K562 (cell line): ENCODE results near the gene PCSK2. TPM values are rescaled to one million over a fixed set of nuclear protein-coding genes. Genes with fewer than 3 reads are reported as not detected.
A peak's percentile ranks its signal among the peaks of the same experiment; 100 is the strongest.

Experiments
- ATAC-seq: fragments of 200-7000 bp; cut with Tn5 transposase; 3 replicates; pipeline ENCODE4 v1.9.1; 2020; ENCODE audit warnings: moderate library complexity
- BruUV-seq: library from RNA; stranded (reverse); fragments of 400-500 nt; replicated peaks from 2 replicates; lab custom pipeline; 2021; lab: Mats Ljungman, UMichigan
- CTCF ChIA-PET: fragments of 300-600 bp; formaldehyde crosslinking; extraction: SDS; loops from one replicate; lab custom pipeline; 2021; ENCODE audit warnings: low intra/inter-chr PET ratio; lab: Yijun Ruan, JAX
- POLR2A ChIA-PET: fragments of 300-600, 350-650 bp; sonication (Branson Sonifier 250); formaldehyde crosslinking; extraction: SDS; loops from one replicate; lab custom pipeline; 2021; ENCODE audit warnings: antibody characterized with exemption, inconsistent platforms; lab: Yijun Ruan, JAX
- DNase-seq, 4 experiments: peaks; one replicate each; pipeline versions ENCODE4 v3.0.0 to v3.0.0-alpha.2; 2011 to 2018; ENCODE audit warnings: low spot score in 3 of 4, mixed read lengths in 3 of 4; ENCODE audit errors: extremely low read depth in 1 of 4
- FAIRE-seq: peaks from 2 replicates; lab custom pipeline; 2011; peaks lifted over from hg19 to GRCh38; lab: Jason Lieb, UNC
- H2AFZ ChIP-seq: 2 replicates; pipeline ENCODE4 v1.6.0; 2011; ENCODE audit warnings: low read depth, low read length, control low read depth, inconsistent platforms
- H3K27ac ChIP-seq: fragments of 200-600 bp; 3 replicates; pipeline ENCODE4 v1.8.0; 2011; ENCODE audit warnings: low read depth, mild to moderate bottlenecking, control low read depth, inconsistent platforms, low read length, moderate library complexity, mixed read lengths; ENCODE audit errors: extremely low read depth
- H3K27me3 ChIP-seq, 2 experiments: fragments of 300-600 bp in 1 of 2; 2 replicates in 1 of 2; 3 replicates in 1 of 2; pipeline versions ENCODE4 v1.6.0 to v1.8.0; 2011; ENCODE audit warnings: inconsistent platforms in 2 of 2, low read length in 2 of 2, mild to moderate bottlenecking in 1 of 2, mixed read lengths in 1 of 2, moderate library complexity in 1 of 2; ENCODE audit not compliant: control insufficient read depth in 2 of 2, insufficient read depth in 2 of 2
- H3K36me3 ChIP-seq: fragments of 300-600 bp; 3 replicates; pipeline ENCODE4 v1.8.0; 2011; ENCODE audit warnings: mild to moderate bottlenecking, low read length, inconsistent platforms; ENCODE audit not compliant: control insufficient read depth, insufficient read depth
- H3K4me1 ChIP-seq, 2 experiments: fragments of 200-600 bp in 1 of 2; replicated peaks in 1 of 2; 2 replicates in 1 of 2; 3 replicates in 1 of 2; pipeline versions ENCODE4 v1.5.1 to v1.8.0; 2011; ENCODE audit warnings: inconsistent platforms in 2 of 2, low read length in 2 of 2, mild to moderate bottlenecking in 1 of 2, mixed read lengths in 1 of 2, moderate library complexity in 1 of 2; ENCODE audit not compliant: control insufficient read depth in 2 of 2, insufficient read depth in 2 of 2
- H3K4me2 ChIP-seq: 2 replicates; pipeline ENCODE4 v1.6.1; 2011; ENCODE audit warnings: low read length, control low read depth, inconsistent platforms, mixed read lengths; ENCODE audit not compliant: insufficient read depth
- H3K4me3 ChIP-seq: fragments of 200-600 bp; sonication (generic), shearing (Covaris generic); 2 replicates; pipeline ENCODE4 v1.5.1; 2016; ENCODE audit warnings: control low read depth, inconsistent platforms
- H3K79me2 ChIP-seq: fragments of 200-600 bp; 3 replicates; pipeline ENCODE4 v1.8.0; 2011; ENCODE audit warnings: low read length, inconsistent platforms; ENCODE audit not compliant: control insufficient read depth, insufficient read depth
- H3K9ac ChIP-seq, 2 experiments: 2 replicates each; pipeline versions ENCODE4 v1.6.0 to v1.6.1; 2011; ENCODE audit warnings: low read depth in 2 of 2, low read length in 2 of 2, control low read depth in 1 of 2, inconsistent platforms in 1 of 2, mild to moderate bottlenecking in 1 of 2, mixed read lengths in 1 of 2; ENCODE audit not compliant: insufficient read depth in 1 of 2
- H3K9me1 ChIP-seq: one replicate; pipeline ENCODE4 v1.6.0; 2011; ENCODE audit warnings: inconsistent platforms, mild to moderate bottlenecking, low read length, moderate library complexity; ENCODE audit not compliant: control insufficient read depth, insufficient read depth
- H3K9me3 ChIP-seq: replicated peaks from 2 replicates; pipeline ENCODE4 v1.5.1; 2011; ENCODE audit warnings: low read depth, low read length, inconsistent platforms; ENCODE audit not compliant: control insufficient read depth, insufficient read depth
- H4K20me1 ChIP-seq: replicated peaks from 2 replicates; pipeline ENCODE4 v1.6.1; 2011; ENCODE audit warnings: low read length, inconsistent platforms, mixed read lengths; ENCODE audit not compliant: control insufficient read depth, insufficient read depth
- CBFA2T2 ChIP-seq: fragments of 450-650 bp; conservative IDR thresholded peaks from 2 replicates; pipeline ENCODE4 v1.6.1; 2017; ENCODE audit warnings: mild to moderate bottlenecking
- ESRRA ChIP-seq: fragments of 450-650 bp; IDR thresholded peaks from 2 replicates; pipeline ENCODE4 v1.6.1; 2014; ENCODE audit warnings: low read depth, mild to moderate bottlenecking, moderate library complexity, borderline replicate concordance
- HCFC1 ChIP-seq: IDR thresholded peaks from 2 replicates; pipeline ENCODE4 v1.6.1; 2012; ENCODE audit warnings: low read depth, low read length, improper control_type of control experiment
- IFI16 ChIP-seq: fragments of 250-450 bp; sonication (Bioruptor Pico); IDR thresholded peaks from 2 replicates; pipeline ENCODE4 v2.1.2; 2022; ENCODE audit warnings: mild to moderate bottlenecking, inconsistent platforms
- MCM5 ChIP-seq: fragments of 450-650 bp; IDR thresholded peaks from 2 replicates; pipeline ENCODE4 v1.6.1; 2016; ENCODE audit warnings: low read depth
- NCOR1 ChIP-seq: fragments of 450-650 bp; IDR thresholded peaks from 2 replicates; pipeline ENCODE4 v1.6.1; 2016; ENCODE audit warnings: mild to moderate bottlenecking, moderate library complexity
- RAD51 ChIP-seq: fragments of 450-650 bp; IDR thresholded peaks from 2 replicates; pipeline ENCODE4 v1.7.1; 2016; ENCODE audit warnings: low read depth, mild to moderate bottlenecking, borderline replicate concordance
- ZNF766 ChIP-seq: fragments of 200-800 bp; sonication (Bioruptor generic); conservative IDR thresholded peaks from 2 replicates; pipeline ENCODE4 v1.6.1; 2016; ENCODE audit warnings: missing genetic modification characterization, missing compliant biosample characterization
- in situ Hi-C: fragments of 300-500 bp; cut with MboI; formaldehyde crosslinking; loops from 4 replicates; pipeline ENCODE4 v1.15.0; 2018; ENCODE audit warnings: inconsistent platforms, mixed read lengths
- intact Hi-C: fragments of 100-400 bp; cut with micrococcal nuclease; formaldehyde crosslinking; loops from 2 replicates; pipeline ENCODE4 v1.14.2; 2022
- polyA plus RNA-seq, 8 experiments: library from polyadenylated mRNA; depleted of rRNA in 4 of 8; stranded (reverse) in 5 of 8; unstranded in 3 of 8; fragments of >200 nt; fragmentation: Nextera tagmentation in 2 of 8; fragmentation: Illumina TruSeq in 1 of 8; extraction: Ambion mirVana in 2 of 8; extraction: Trizol in 1 of 8; gene quantifications; 2 replicates each; pipeline versions ENCODE4 v1.2.1 to v1.2.3, GENCODE V29; 2011 to 2014; ENCODE audit warnings: inconsistent platforms in 1 of 8, missing spikeins in 1 of 8
- total RNA-seq, 7 experiments: library from RNA; depleted of rRNA in 6 of 7; stranded (reverse); fragments of >200 nt in 6 of 7; fragmentation: Illumina TruSeq in 2 of 7; extraction: Trizol in 2 of 7; gene quantifications; 2 replicates each; pipeline versions ENCODE4 v1.2.1 to v1.2.3, GENCODE V29; 2011 to 2021; ENCODE audit warnings: low replicate concordance in 1 of 7
- TF ChIP-seq, protein P1 (sequence below), 2 experiments: IDR thresholded peaks in 1 of 2; conservative IDR thresholded peaks in 1 of 2; 2 replicates each; pipeline ENCODE4 v1.6.1; 2016; ENCODE audit warnings: low read depth in 2 of 2, mild to moderate bottlenecking in 1 of 2, missing compliant biosample characterization in 1 of 2, missing genetic modification characterization in 1 of 2, moderate library complexity in 1 of 2
- TF ChIP-seq, protein P2 (sequence below): fragments of 450-650 bp; IDR thresholded peaks from 2 replicates; pipeline ENCODE4 v1.6.1; 2016; ENCODE audit warnings: low read depth
- TF ChIP-seq, protein P3 (sequence below): sonication (generic); formaldehyde crosslinking; IDR thresholded peaks from 2 replicates; pipeline ENCODE4 v1.5.0; 2020; ENCODE audit warnings: missing genetic modification reagents

Gene PCSK2
- total and polyA plus RNA-seq, 9 of the 15 experiments (the other 6 are each of a cell fraction or from before 2014, with no cell fraction given), result 0.04 to 0.07 (median 0.05) TPM; not detected in 6

DNA sequence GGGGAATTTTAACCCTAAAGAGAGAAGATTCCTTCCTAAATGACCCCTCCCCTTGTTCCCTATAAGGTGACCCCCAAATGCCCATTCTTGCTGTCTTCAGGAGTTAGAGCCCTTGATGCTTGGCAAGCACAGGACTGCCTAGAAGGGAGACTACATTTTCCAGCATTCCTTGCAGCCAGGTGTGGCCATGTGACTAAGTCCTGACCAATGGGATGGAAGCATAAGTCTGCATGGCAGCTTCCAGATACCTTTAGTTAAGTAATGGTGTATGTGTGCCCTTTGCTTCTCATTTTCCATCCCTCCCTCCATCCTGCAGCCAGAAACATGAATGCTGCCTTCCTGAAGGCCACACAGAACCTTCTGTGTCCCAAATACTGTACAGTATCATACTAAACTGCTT lies 298.8 kb downstream of the PCSK2 start:
- CTCF ChIA-PET, result no interaction called here
- Histone ChIP-seq H3K36me3 (no peaks in the 10 kb centered on the region), H4K20me1 (no peaks in the 10 kb centered on the region), H3K9me3 (no peaks in the 10 kb centered on the region), H3K27ac (no peak overlapping the region), H3K27me3 (peaks cover 0 to 19% of the 10 kb centered on the region in 2 experiments; a peak in 2 of 5 replicates), H3K79me2 (no peaks in the 10 kb centered on the region), H3K9ac (no peak overlapping the region), H3K9me1 (no peaks in the 10 kb centered on the region), H3K4me3 (no peak overlapping the region), H2AFZ (peak overlapping the region; percentile 77; the same call in 1 of the 2 replicates), H3K4me2 (no peak overlapping the region), H3K4me1 (0 out of 5 replicates have a peak, but pooled peaks cover 0 to under 1% of the 10 kb centered on the region in 2 experiments)
- in situ Hi-C loops, result no loop called here
- POLR2A ChIA-PET, result no interaction called here
- intact Hi-C loops, result no loop called here
- DNase-seq (peak; percentile 28 to 48 (median 46)), FAIRE-seq (peak; percentile 78), ATAC-seq (peak; percentile 92)
- BruUV-seq, result no TSS peak
- peak; percentile 78 for TF ChIP-seq HCFC1
- peak; percentile 74 for TF ChIP-seq RAD51
- TF ChIP-seq, protein P1, sequence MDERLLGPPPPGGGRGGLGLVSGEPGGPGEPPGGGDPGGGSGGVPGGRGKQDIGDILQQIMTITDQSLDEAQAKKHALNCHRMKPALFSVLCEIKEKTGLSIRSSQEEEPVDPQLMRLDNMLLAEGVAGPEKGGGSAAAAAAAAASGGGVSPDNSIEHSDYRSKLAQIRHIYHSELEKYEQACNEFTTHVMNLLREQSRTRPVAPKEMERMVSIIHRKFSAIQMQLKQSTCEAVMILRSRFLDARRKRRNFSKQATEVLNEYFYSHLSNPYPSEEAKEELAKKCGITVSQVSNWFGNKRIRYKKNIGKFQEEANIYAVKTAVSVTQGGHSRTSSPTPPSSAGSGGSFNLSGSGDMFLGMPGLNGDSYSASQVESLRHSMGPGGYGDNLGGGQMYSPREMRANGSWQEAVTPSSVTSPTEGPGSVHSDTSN (CRISPR knock-in tag; IDR thresholded peaks at IDR 0.05; ENCODE audit: low read depth), result no peak
- TF ChIP-seq, protein P1 (tag; conservative IDR thresholded peaks at IDR 0.05; ENCODE audit: low read depth), result no peak
- TF ChIP-seq ESRRA, result no peak
- TF ChIP-seq CBFA2T2, result 0 out of 2 replicates have a peak, but pooled peaks have one; percentile 13
- no peak for TF ChIP-seq IFI16
- TF ChIP-seq NCOR1, result no peak
- TF ChIP-seq ZNF766 (CRISPR knock-in tag), result no peak
- TF ChIP-seq, protein P2, sequence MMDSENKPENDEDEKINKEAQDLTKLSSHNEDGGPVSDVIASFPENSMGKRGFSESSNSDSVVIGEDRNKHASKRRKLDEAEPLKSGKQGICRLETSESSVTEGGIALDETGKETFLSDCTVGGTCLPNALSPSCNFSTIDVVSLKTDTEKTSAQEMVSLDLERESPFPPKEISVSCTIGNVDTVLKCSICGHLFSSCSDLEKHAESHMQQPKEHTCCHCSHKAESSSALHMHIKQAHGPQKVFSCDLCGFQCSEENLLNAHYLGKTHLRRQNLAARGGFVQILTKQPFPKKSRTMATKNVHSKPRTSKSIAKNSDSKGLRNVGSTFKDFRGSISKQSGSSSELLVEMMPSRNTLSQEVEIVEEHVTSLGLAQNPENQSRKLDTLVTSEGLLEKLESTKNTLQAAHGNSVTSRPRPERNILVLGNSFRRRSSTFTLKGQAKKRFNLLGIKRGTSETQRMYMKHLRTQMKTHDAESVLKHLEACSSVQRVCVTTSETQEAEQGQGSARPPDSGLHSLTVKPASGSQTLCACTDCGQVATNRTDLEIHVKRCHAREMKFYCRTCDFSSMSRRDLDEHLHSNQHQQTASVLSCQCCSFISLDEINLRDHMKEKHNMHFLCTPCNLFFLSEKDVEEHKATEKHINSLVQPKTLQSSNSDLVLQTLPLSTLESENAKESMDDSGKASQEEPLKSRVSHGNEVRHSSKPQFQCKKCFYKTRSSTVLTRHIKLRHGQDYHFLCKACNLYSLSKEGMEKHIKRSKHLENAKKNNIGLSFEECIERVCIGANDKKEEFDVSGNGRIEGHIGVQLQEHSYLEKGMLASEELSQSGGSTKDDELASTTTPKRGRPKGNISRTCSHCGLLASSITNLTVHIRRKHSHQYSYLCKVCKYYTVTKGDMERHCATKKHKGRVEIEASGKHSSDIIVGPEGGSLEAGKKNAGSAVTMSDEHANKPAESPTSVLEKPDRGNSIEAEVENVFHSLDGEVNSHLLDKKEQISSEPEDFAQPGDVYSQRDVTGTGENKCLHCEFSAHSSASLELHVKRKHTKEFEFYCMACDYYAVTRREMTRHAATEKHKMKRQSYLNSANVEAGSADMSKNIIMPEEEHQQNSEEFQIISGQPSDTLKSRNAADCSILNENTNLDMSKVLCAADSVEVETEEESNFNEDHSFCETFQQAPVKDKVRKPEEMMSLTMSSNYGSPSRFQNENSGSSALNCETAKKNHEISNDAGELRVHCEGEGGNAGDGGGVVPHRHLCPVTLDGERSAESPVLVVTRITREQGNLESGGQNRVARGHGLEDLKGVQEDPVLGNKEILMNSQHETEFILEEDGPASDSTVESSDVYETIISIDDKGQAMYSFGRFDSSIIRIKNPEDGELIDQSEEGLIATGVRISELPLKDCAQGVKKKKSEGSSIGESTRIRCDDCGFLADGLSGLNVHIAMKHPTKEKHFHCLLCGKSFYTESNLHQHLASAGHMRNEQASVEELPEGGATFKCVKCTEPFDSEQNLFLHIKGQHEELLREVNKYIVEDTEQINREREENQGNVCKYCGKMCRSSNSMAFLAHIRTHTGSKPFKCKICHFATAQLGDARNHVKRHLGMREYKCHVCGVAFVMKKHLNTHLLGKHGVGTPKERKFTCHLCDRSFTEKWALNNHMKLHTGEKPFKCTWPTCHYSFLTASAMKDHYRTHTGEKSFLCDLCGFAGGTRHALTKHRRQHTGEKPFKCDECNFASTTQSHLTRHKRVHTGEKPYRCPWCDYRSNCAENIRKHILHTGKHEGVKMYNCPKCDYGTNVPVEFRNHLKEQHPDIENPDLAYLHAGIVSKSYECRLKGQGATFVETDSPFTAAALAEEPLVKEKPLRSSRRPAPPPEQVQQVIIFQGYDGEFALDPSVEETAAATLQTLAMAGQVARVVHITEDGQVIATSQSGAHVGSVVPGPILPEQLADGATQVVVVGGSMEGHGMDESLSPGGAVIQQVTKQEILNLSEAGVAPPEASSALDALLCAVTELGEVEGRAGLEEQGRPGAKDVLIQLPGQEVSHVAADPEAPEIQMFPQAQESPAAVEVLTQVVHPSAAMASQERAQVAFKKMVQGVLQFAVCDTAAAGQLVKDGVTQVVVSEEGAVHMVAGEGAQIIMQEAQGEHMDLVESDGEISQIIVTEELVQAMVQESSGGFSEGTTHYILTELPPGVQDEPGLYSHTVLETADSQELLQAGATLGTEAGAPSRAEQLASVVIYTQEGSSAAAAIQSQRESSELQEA, result no peak
- TF ChIP-seq, protein P3, sequence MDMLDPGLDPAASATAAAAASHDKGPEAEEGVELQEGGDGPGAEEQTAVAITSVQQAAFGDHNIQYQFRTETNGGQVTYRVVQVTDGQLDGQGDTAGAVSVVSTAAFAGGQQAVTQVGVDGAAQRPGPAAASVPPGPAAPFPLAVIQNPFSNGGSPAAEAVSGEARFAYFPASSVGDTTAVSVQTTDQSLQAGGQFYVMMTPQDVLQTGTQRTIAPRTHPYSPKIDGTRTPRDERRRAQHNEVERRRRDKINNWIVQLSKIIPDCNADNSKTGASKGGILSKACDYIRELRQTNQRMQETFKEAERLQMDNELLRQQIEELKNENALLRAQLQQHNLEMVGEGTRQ (CRISPR knock-in tag), result peak; percentile 95
- TF ChIP-seq MCM5, result no peak
